GM23338 (cell line): ENCODE data around the gene XXYLT1.

Experiments
- EZH2 ChIP-seq: fragments of 200-600 bp; sonication (generic); IDR thresholded peaks from one replicate; pipeline ENCODE4 v1.8.0; 2017; ENCODE audit warnings: antibody characterized with exemption, mild to moderate bottlenecking, low read depth; ENCODE audit not compliant: unreplicated experiment
- TF ChIP-seq, protein P1 (sequence below), 2 experiments: fragments of 200-600 bp in 1 of 2; sonication (generic) in 1 of 2; conservative IDR thresholded peaks; 2 replicates each; pipeline versions ENCODE4 v1.5.1 to v1.6.1; 2016 to 2017; ENCODE audit warnings: antibody characterized with exemption in 2 of 2, low read depth in 2 of 2, mild to moderate bottlenecking in 2 of 2, moderate library complexity in 1 of 2
- TF ChIP-seq, protein P2 (sequence below): IDR thresholded peaks from one replicate; pipeline ENCODE4 v1.6.1; 2018; ENCODE audit warnings: antibody characterized with exemption; ENCODE audit not compliant: unreplicated experiment

GRCh38 chr3:195025884-195026200 is 245.1 kb downstream of the XXYLT1 start:
- TF ChIP-seq, protein P1, sequence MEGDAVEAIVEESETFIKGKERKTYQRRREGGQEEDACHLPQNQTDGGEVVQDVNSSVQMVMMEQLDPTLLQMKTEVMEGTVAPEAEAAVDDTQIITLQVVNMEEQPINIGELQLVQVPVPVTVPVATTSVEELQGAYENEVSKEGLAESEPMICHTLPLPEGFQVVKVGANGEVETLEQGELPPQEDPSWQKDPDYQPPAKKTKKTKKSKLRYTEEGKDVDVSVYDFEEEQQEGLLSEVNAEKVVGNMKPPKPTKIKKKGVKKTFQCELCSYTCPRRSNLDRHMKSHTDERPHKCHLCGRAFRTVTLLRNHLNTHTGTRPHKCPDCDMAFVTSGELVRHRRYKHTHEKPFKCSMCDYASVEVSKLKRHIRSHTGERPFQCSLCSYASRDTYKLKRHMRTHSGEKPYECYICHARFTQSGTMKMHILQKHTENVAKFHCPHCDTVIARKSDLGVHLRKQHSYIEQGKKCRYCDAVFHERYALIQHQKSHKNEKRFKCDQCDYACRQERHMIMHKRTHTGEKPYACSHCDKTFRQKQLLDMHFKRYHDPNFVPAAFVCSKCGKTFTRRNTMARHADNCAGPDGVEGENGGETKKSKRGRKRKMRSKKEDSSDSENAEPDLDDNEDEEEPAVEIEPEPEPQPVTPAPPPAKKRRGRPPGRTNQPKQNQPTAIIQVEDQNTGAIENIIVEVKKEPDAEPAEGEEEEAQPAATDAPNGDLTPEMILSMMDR (conservative IDR thresholded peaks at IDR 0.05; ENCODE audit: low read depth in 2 of 2): no peak
- TF ChIP-seq EZH2: no peak
- TF ChIP-seq, protein P2, sequence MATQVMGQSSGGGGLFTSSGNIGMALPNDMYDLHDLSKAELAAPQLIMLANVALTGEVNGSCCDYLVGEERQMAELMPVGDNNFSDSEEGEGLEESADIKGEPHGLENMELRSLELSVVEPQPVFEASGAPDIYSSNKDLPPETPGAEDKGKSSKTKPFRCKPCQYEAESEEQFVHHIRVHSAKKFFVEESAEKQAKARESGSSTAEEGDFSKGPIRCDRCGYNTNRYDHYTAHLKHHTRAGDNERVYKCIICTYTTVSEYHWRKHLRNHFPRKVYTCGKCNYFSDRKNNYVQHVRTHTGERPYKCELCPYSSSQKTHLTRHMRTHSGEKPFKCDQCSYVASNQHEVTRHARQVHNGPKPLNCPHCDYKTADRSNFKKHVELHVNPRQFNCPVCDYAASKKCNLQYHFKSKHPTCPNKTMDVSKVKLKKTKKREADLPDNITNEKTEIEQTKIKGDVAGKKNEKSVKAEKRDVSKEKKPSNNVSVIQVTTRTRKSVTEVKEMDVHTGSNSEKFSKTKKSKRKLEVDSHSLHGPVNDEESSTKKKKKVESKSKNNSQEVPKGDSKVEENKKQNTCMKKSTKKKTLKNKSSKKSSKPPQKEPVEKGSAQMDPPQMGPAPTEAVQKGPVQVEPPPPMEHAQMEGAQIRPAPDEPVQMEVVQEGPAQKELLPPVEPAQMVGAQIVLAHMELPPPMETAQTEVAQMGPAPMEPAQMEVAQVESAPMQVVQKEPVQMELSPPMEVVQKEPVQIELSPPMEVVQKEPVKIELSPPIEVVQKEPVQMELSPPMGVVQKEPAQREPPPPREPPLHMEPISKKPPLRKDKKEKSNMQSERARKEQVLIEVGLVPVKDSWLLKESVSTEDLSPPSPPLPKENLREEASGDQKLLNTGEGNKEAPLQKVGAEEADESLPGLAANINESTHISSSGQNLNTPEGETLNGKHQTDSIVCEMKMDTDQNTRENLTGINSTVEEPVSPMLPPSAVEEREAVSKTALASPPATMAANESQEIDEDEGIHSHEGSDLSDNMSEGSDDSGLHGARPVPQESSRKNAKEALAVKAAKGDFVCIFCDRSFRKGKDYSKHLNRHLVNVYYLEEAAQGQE: no peak
